PC-3 (cell line): Measurements from ENCODE around the gene AKAP6. TPM values are rescaled to one million over a fixed set of nuclear protein-coding genes. Genes with fewer than 3 reads are reported as not detected.

Experiments used
- ATAC-seq: fragments of 200-7000 bp; cut with Tn5 transposase; 2 replicates; pipeline ENCODE4 v1.9.1; 2020; ENCODE audit warnings: mild to moderate bottlenecking, moderate library complexity
- BruUV-seq: library from RNA; stranded (reverse); fragments of 400-500 nt; replicated peaks from 2 replicates; lab custom pipeline; 2021; lab: Mats Ljungman, UMichigan
- CTCF ChIA-PET: fragments of 300-600 bp; sonication (Branson Sonifier 250); formaldehyde crosslinking; loops from one replicate; lab custom pipeline; 2022; ENCODE audit warnings: antibody characterized with exemption; lab: Charles Lee
- POLR2A ChIA-PET: fragments of 300-600 bp; sonication (Branson Sonifier 250); formaldehyde crosslinking; loops from one replicate; lab custom pipeline; 2022; ENCODE audit warnings: antibody characterized with exemption; ENCODE audit not compliant: unreplicated experiment; lab: Charles Lee
- DNase-seq: peaks from one replicate; pipeline ENCODE4 v3.0.0-alpha.2; 2015
- H2AFZ ChIP-seq: fragments of 300-600 bp; sonication (generic); 2 replicates; pipeline ENCODE4 v1.6.0; 2016; ENCODE audit warnings: antibody characterized with exemption, low read length
- H3F3A ChIP-seq: fragments of 300-600 bp; sonication (generic); one replicate; pipeline ENCODE4 v1.6.0; 2017; ENCODE audit warnings: antibody characterized with exemption, low read length, control low read depth, mild to moderate bottlenecking; ENCODE audit not compliant: unreplicated experiment
- H3K27ac ChIP-seq: fragments of 300-600 bp; sonication (generic); 2 replicates; pipeline ENCODE4 v1.5.1; 2016; ENCODE audit warnings: mild to moderate bottlenecking, low read length
- H3K27me3 ChIP-seq: fragments of 300-600 bp; sonication (generic); 2 replicates; pipeline ENCODE4 v1.6.1; 2016; ENCODE audit warnings: low read length, mixed read lengths
- H3K36me3 ChIP-seq: fragments of 300-600 bp; sonication (generic); 2 replicates; pipeline ENCODE4 v1.6.1; 2016; ENCODE audit warnings: low read depth, mixed run types, low read length, mixed read lengths
- H3K4me1 ChIP-seq: fragments of 300-600 bp; sonication (generic); 2 replicates; pipeline ENCODE4 v1.5.1; 2016; ENCODE audit warnings: low read length; ENCODE audit not compliant: insufficient read depth
- H3K4me2 ChIP-seq: fragments of 300-600 bp; sonication (generic); 2 replicates; pipeline ENCODE4 v1.6.0; 2016; ENCODE audit warnings: low read length
- H3K4me3 ChIP-seq: fragments of 300-600 bp; sonication (generic); 2 replicates; pipeline ENCODE4 v1.5.1; 2016; ENCODE audit warnings: mild to moderate bottlenecking, low read length, mixed read lengths
- H3K79me2 ChIP-seq: fragments of 300-600 bp; sonication (generic); 2 replicates; pipeline ENCODE4 v1.6.1; 2017; ENCODE audit warnings: low read length, mixed read lengths
- H3K9ac ChIP-seq: fragments of 300-600 bp; sonication (generic); 2 replicates; pipeline ENCODE4 v1.6.0; 2016; ENCODE audit warnings: mild to moderate bottlenecking, low read length
- H3K9me2 ChIP-seq: fragments of 300-600 bp; sonication (generic); replicated peaks from 2 replicates; pipeline ENCODE4 v1.6.1; 2016; ENCODE audit warnings: mixed run types, low read length, mixed read lengths
- H3K9me3 ChIP-seq: fragments of 300-600 bp; sonication (generic); 2 replicates; pipeline ENCODE4 v1.6.1; 2016; ENCODE audit warnings: low read length, mixed read lengths
- H4K20me1 ChIP-seq: fragments of 300-600 bp; sonication (generic); 2 replicates; pipeline ENCODE4 v1.6.1; 2016; ENCODE audit warnings: low read length, mixed read lengths
- EZH2 ChIP-seq: fragments of 300-600 bp; sonication (generic); IDR thresholded peaks from one replicate; pipeline ENCODE4 v1.6.1; 2017; ENCODE audit warnings: antibody characterized with exemption, mild to moderate bottlenecking, low read length; ENCODE audit not compliant: unreplicated experiment
- EZH2phosphoT487 ChIP-seq: fragments of 300-600 bp; sonication (generic); IDR thresholded peaks from 2 replicates; pipeline ENCODE4 v1.6.1; 2018; ENCODE audit warnings: mild to moderate bottlenecking, antibody characterized with exemption, low read length, borderline replicate concordance
- intact Hi-C: fragments of 100-400 bp; cut with micrococcal nuclease; formaldehyde crosslinking; loops from 2 replicates; pipeline ENCODE4 v1.9.0; 2023
- total RNA-seq: library from RNA; depleted of rRNA; stranded (reverse); fragments of >200 nt; gene quantifications from 2 replicates; pipeline ENCODE4 v1.2.3, GENCODE V29; 2014
- TF ChIP-seq, protein P1 (sequence below): fragments of 300-600 bp; sonication (generic); conservative IDR thresholded peaks from 2 replicates; pipeline ENCODE4 v1.5.1; 2017; ENCODE audit warnings: antibody characterized with exemption, low read depth, mild to moderate bottlenecking, low read length

The AKAP6 gene
- total RNA-seq, 1 experiment from 2014 or later, result 1.5 TPM

- CTCF ChIA-PET, result no interaction called here
- TF ChIP-seq EZH2 (no peak), EZH2phosphoT487 (no peak)
- TF ChIP-seq, protein P1, sequence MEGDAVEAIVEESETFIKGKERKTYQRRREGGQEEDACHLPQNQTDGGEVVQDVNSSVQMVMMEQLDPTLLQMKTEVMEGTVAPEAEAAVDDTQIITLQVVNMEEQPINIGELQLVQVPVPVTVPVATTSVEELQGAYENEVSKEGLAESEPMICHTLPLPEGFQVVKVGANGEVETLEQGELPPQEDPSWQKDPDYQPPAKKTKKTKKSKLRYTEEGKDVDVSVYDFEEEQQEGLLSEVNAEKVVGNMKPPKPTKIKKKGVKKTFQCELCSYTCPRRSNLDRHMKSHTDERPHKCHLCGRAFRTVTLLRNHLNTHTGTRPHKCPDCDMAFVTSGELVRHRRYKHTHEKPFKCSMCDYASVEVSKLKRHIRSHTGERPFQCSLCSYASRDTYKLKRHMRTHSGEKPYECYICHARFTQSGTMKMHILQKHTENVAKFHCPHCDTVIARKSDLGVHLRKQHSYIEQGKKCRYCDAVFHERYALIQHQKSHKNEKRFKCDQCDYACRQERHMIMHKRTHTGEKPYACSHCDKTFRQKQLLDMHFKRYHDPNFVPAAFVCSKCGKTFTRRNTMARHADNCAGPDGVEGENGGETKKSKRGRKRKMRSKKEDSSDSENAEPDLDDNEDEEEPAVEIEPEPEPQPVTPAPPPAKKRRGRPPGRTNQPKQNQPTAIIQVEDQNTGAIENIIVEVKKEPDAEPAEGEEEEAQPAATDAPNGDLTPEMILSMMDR, result no peak
Observed at GRCh38 chr14:32546246-32546645, 217.1 kb downstream of the AKAP6 start.

GRCh38 chr14:32552766-32553165 is 223.7 kb downstream of the AKAP6 start:
- ChIA-PET POLR2A (no interaction called here), CTCF (interaction anchor here (0.6 kb wide), 1 partner anchor 256 kb away, joined by 3 read pairs; no protein-coding TSS in a partner anchor)
- Histone ChIP-seq H3K4me2 (no peak overlapping the region), H3K9me2 (no peaks in the 10 kb centered on the region), H3K4me1 (no peaks in the 10 kb centered on the region), H3K36me3 (no peaks in the 10 kb centered on the region), H2AFZ (no peak overlapping the region), H3F3A (no peaks in the 10 kb centered on the region), H3K4me3 (no peak overlapping the region), H4K20me1 (no peaks in the 10 kb centered on the region), H3K27me3 (no peaks in the 10 kb centered on the region), H3K9me3 (no peaks in the 10 kb centered on the region), H3K79me2 (no peaks in the 10 kb centered on the region), H3K27ac (no peak overlapping the region), H3K9ac (no peak overlapping the region)
- ATAC-seq (no peak), DNase-seq (no peak)
- BruUV-seq, result no TSS peak
- TF ChIP-seq, protein P1, result no peak
- TF ChIP-seq EZH2, result no peak
- no peak for TF ChIP-seq EZH2phosphoT487
- intact Hi-C loops, result no loop called here

More at GRCh38 chr14:32546246-32546645, 217.1 kb downstream of the AKAP6 start:
- no peaks in the 10 kb centered on the region for H4K20me1 ChIP-seq
- H3K4me1 ChIP-seq, result no peaks in the 10 kb centered on the region; the same call in 1 of the 2 replicates
- TSS peak; percentile 28 for BruUV-seq
- no peaks in the 10 kb centered on the region for H3F3A ChIP-seq
- H3K9me3 ChIP-seq, result no peaks in the 10 kb centered on the region
- no peaks in the 10 kb centered on the region for H3K9me2 ChIP-seq
- ATAC-seq, result no peak; the same call in 1 of the 2 replicates
- no peaks in the 10 kb centered on the region for H3K79me2 ChIP-seq
- POLR2A ChIA-PET, result no interaction called here
- no peak overlapping the region for H3K27ac ChIP-seq
- no peak overlapping the region for H3K4me3 ChIP-seq
- intact Hi-C loops, result no loop called here
- DNase-seq, result no peak
- no peak overlapping the region for H3K4me2 ChIP-seq
- H3K9ac ChIP-seq, result no peak overlapping the region
- H3K27me3 ChIP-seq, result no peaks in the 10 kb centered on the region
- no peak overlapping the region for H2AFZ ChIP-seq
- no peaks in the 10 kb centered on the region for H3K36me3 ChIP-seq

GRCh38 chr14:32559048-32559447 is 229.9 kb downstream of the AKAP6 start:
- DNase-seq, result peak; percentile 66
- TF ChIP-seq, protein P1, result no peak
- TF ChIP-seq EZH2 (no peak), EZH2phosphoT487 (no peak)
- Histone ChIP-seq H3K27ac (no peak overlapping the region), H3K27me3 (no peaks in the 10 kb centered on the region), H3K9me2 (no peaks in the 10 kb centered on the region), H2AFZ (no peak overlapping the region), H3F3A (peaks cover 6% of the 10 kb centered on the region), H3K4me3 (no peak overlapping the region), H3K36me3 (no peaks in the 10 kb centered on the region), H3K4me1 (peaks cover 30% of the 10 kb centered on the region), H3K9me3 (no peaks in the 10 kb centered on the region), H3K4me2 (peak overlapping the region; percentile 15; the same call in 1 of the 2 replicates), H3K79me2 (no peaks in the 10 kb centered on the region), H4K20me1 (no peaks in the 10 kb centered on the region), H3K9ac (no peak overlapping the region)
- peak; percentile 66 for ATAC-seq
- BruUV-seq, result no TSS peak
- POLR2A ChIA-PET, result no interaction called here
- CTCF ChIA-PET, result interaction anchor here (0.6 to 0.7 kb wide), 5 partner anchors 86 to 625 kb away, joined by 3 to 4 read pairs (median 3); no protein-coding TSS in a partner anchor
- intact Hi-C loops, result no loop called here
